ENCODE data around the gene C1QTNF2. TPM values are rescaled to one million over a fixed set of nuclear protein-coding genes. Genes with fewer than 3 reads are reported as not detected.

Gene C1QTNF2
- total and polyA plus RNA-seq, 10 of the 15 experiments (the other 5 are each of a cell fraction or from before 2014, with no cell fraction given), result not detected

GRCh38 chr5:160353379-160353778 is 17.0 kb downstream of the C1QTNF2 start:
- TF ChIP-seq YBX1 (IDR thresholded peaks at IDR 0.05) (no peak), PBX3 (IDR thresholded peaks at IDR 0.05; ENCODE audit: insufficient replicate concordance, low read depth, low read length) (peak; percentile 81), BCL11A (IDR thresholded peaks at IDR 0.05; ENCODE audit: low read depth, low read length) (no peak)
- TF ChIP-seq, protein P1, sequence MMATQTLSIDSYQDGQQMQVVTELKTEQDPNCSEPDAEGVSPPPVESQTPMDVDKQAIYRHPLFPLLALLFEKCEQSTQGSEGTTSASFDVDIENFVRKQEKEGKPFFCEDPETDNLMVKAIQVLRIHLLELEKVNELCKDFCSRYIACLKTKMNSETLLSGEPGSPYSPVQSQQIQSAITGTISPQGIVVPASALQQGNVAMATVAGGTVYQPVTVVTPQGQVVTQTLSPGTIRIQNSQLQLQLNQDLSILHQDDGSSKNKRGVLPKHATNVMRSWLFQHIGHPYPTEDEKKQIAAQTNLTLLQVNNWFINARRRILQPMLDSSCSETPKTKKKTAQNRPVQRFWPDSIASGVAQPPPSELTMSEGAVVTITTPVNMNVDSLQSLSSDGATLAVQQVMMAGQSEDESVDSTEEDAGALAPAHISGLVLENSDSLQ (IDR thresholded peaks at IDR 0.05), result peak; percentile 85
- TF ChIP-seq, protein P2, sequence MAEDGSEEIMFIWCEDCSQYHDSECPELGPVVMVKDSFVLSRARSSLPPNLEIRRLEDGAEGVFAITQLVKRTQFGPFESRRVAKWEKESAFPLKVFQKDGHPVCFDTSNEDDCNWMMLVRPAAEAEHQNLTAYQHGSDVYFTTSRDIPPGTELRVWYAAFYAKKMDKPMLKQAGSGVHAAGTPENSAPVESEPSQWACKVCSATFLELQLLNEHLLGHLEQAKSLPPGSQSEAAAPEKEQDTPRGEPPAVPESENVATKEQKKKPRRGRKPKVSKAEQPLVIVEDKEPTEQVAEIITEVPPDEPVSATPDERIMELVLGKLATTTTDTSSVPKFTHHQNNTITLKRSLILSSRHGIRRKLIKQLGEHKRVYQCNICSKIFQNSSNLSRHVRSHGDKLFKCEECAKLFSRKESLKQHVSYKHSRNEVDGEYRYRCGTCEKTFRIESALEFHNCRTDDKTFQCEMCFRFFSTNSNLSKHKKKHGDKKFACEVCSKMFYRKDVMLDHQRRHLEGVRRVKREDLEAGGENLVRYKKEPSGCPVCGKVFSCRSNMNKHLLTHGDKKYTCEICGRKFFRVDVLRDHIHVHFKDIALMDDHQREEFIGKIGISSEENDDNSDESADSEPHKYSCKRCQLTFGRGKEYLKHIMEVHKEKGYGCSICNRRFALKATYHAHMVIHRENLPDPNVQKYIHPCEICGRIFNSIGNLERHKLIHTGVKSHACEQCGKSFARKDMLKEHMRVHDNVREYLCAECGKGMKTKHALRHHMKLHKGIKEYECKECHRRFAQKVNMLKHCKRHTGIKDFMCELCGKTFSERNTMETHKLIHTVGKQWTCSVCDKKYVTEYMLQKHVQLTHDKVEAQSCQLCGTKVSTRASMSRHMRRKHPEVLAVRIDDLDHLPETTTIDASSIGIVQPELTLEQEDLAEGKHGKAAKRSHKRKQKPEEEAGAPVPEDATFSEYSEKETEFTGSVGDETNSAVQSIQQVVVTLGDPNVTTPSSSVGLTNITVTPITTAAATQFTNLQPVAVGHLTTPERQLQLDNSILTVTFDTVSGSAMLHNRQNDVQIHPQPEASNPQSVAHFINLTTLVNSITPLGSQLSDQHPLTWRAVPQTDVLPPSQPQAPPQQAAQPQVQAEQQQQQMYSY (CRISPR knock-in tag; IDR thresholded peaks at IDR 0.05), result no peak
- RAD21 ChIA-PET (ENCODE audit: unreplicated experiment), result interaction anchor here (0.6 kb wide), 1 partner anchor 1036 kb away, joined by 3 read pairs; no protein-coding TSS in a partner anchor
- H3K36me3 ChIP-seq (ENCODE audit: control insufficient read depth in 2 of 2, insufficient read depth in 2 of 2, low read length in 1 of 2), result no peaks in the 10 kb centered on the region
- DNase-seq (ENCODE audit: low read depth, low spot score) (no peak), ATAC-seq (no peak), FAIRE-seq (no peak)
- no TSS peak for BruUV-seq (replicated peaks)
- no peak overlapping the region for H3K9ac ChIP-seq (ENCODE audit: control insufficient read depth, insufficient read depth, low read length)
- no peaks in the 10 kb centered on the region for H4K20me1 ChIP-seq (ENCODE audit: control insufficient read depth, insufficient read depth)
- H3K4me1 ChIP-seq (ENCODE audit: control insufficient read depth, insufficient read depth, low read length), result no peaks in the 10 kb centered on the region
- no peak overlapping the region for H3K4me2 ChIP-seq (ENCODE audit: control insufficient read depth, insufficient read depth)
- no peak overlapping the region for H2AFZ ChIP-seq (ENCODE audit: control insufficient read depth, low read depth, low read length)
- H3K79me2 ChIP-seq (ENCODE audit: control insufficient read depth, insufficient read depth, low read length), result no peaks in the 10 kb centered on the region
- SMC1A ChIA-PET (ENCODE audit: uncharacterized antibody, unreplicated experiment), result interaction anchor here (1.9 kb wide), 1 partner anchor 332 kb away, joined by 4 read pairs; no protein-coding TSS in a partner anchor
- no peak overlapping the region for H3K27ac ChIP-seq (ENCODE audit: control insufficient read depth, insufficient read depth)
- intact Hi-C loops (cut with micrococcal nuclease; ENCODE audit: unreplicated experiment) (no loop called here), in situ Hi-C loops (cut with MboI) (no loop called here)
- H3K27me3 ChIP-seq (replicated peaks in 1 of 2; ENCODE audit: control insufficient read depth in 2 of 2, insufficient read depth in 2 of 2, low read length in 1 of 2), result no peaks in the 10 kb centered on the region; a peak in 1 of 4 replicates
- no peak overlapping the region for H3K4me3 ChIP-seq
- H3K9me3 ChIP-seq (replicated peaks; ENCODE audit: control insufficient read depth, insufficient read depth, low read length), result no peaks in the 10 kb centered on the region
- POLR2A ChIA-PET, result no interaction called here
- CTCF ChIA-PET, result interaction anchor here (0.6 kb wide), 1 partner anchor 40 kb away, joined by 3 read pairs; no protein-coding TSS in a partner anchor
- WGBS (ENCODE audit: insufficient coverage, insufficient replicate concordance, low lambda C conversion rate, missing lambda C conversion rate), result 63% methylated on average over 8 of the region's 8 CpGs

All from GM12878 (cell line).